Measurements from ENCODE around the gene CTNNA1.

CTNNA1 gene

DNA sequence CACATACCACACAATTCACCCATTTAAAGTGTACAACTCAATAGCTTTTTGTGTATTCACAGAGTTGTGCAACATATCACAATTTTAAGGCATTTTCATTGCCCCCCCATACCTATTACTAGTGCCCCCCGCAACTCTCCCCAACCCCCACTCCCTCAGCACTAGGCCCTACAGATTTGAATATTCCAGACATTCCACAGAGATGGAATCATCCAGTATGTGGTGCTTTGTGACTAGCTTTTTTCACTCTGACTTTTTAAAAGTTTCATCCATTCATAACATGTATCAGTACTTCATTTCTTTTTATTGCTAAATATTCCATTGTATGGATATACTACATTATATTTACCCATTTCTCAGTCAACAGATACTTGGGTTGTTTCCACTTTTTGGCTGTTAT, 224.9 kb downstream of the CTNNA1 start:
- FAIRE-seq = no peak

DNA sequence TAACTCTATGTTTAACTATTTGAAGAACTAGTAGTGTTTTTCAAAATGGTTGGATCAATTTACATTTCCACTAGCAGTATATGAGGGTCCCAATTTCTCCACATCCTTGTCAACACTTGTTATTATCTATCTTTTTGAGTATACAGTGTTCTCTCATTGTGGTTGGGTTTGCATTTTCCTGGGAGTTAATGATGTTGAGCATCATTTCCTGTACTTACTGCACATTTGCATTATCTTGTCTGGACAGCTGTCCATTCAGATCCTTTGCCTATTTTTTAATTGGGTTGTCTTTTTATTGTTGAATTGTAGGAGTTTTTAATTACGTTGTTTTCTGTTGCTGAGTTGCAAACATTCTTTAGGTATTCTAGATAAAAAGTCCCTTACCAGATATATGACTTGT, 225.4 kb downstream of the CTNNA1 start:
- FAIRE-seq = no peak

DNA sequence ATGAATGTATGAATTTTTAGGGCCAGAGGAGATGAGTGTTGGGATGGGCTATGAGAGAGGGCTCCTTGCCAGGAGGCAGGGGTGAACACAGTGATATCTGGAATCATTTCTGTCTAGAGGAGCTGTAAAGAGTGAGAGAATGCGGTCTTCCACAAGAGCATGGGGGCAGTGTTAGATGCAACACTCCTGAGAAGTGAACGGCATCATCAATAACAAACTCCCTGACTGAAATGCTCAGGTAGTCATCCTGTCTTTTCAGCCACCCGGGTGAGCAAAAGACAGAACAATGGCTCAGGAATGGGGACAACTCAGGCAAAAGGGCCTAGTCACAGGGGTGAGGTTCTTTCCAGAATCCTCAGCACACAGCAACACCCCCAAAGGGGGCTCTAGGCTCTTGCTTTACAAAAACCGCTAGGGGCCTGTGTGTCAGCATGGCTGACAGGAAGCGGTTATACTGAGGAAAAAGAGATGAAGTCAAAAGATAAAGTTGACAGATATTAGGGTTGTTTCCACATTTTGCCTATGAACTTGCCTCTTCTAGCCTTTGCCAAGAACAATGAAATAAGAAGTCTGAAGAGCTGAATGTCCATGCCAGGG, 226.6 kb downstream of the CTNNA1 start:
- no peak for FAIRE-seq

DNA sequence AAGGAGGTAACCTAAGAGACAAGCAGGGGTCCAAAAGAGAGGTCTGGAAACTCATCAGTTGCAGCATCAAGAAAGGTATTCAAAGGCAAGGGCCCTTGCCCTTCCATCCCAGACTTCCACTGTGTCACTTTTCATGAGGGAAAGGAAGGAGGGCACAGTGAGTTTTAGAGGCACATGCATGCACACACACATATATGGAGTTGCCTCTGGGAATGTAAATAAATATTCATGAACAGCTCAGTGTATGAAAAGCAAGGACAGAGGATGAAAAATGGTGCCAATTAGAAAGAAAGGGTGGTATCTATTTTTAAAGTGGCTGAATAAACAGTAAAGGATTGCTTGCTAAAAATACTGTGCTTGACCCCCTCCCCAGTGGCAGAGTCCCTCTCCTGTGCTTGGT, 227.2 kb downstream of the CTNNA1 start:
- FAIRE-seq = no peak

DNA sequence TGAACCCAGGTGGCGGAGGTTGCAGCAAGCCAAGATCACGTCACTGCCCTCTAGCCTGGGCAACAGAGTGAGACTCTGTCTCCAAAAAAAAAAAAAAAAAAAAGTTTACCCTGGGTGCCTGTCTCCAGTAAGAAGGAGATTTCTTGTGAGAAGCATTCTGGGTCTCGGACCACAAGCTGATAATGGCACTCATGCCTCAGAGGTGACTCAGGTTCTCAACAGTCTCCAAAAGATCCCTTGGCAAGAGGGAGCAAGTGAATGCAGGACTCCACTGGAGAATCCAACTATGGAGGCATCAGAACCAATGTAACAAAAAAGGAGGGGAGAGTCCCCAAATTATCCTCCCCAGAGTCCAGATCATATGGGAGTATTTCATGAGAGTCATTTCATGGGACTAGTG, 227.9 kb downstream of the CTNNA1 start:
- no peak for FAIRE-seq

DNA sequence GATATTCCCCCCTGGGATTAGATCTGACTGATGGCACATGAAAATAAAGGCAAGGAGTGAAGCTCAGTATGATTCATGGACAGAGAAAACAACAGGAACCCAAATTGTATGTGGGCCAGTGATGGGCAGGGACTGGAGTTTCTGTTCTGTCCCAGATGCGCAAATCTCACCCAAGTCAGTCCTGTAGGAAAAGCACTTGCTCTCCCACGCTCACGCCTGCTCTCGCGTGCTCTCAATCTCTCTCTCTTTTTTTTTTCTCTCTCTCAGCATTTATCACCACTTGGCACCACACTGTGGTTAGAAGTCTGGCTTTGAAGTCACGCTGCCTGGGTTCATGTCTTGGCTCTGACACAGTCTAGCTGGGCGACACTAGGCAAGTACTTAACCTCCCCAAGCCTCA, 228.4 kb downstream of the CTNNA1 start:
- no peak for FAIRE-seq

DNA sequence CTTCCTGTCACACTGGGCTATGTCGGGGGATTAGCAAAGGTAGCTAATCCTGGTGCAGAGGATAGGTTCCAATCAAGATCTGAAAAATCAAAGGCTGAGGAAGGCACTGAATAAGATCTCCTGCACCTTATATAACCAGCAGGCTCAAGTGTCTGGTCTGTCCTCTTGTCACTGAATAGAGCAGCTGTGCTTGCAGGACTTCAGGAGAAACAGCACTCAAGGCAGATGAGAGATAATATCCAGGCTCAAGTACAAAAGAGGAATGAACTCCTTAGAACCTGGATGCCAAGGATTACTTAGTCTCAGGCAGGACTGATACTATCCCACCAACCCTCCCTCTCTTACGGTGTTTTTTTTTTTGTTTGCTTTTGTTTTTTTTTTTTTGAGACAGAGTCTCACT, 230.8 kb downstream of the CTNNA1 start:
- no peak for FAIRE-seq
